K562 (cell line): ENCODE measurements around the gene GALNT18. TPM values are rescaled to one million over a fixed set of nuclear protein-coding genes. Genes with fewer than 3 reads are reported as not detected.

Source experiments
- ATAC-seq: fragments of 200-7000 bp; cut with Tn5 transposase; 3 replicates; pipeline ENCODE4 v1.9.1; 2020; ENCODE audit warnings: moderate library complexity
- BruUV-seq: library from RNA; stranded (reverse); fragments of 400-500 nt; replicated peaks from 2 replicates; lab custom pipeline; 2021; lab: Mats Ljungman, UMichigan
- CTCF ChIA-PET: fragments of 300-600 bp; formaldehyde crosslinking; extraction: SDS; loops from one replicate; lab custom pipeline; 2021; ENCODE audit warnings: low intra/inter-chr PET ratio; lab: Yijun Ruan, JAX
- POLR2A ChIA-PET: fragments of 300-600, 350-650 bp; sonication (Branson Sonifier 250); formaldehyde crosslinking; extraction: SDS; loops from one replicate; lab custom pipeline; 2021; ENCODE audit warnings: antibody characterized with exemption, inconsistent platforms; lab: Yijun Ruan, JAX
- DNase-seq, 4 experiments: peaks; one replicate each; pipeline versions ENCODE4 v3.0.0 to v3.0.0-alpha.2; 2011 to 2018; ENCODE audit warnings: low spot score in 3 of 4, mixed read lengths in 3 of 4; ENCODE audit errors: extremely low read depth in 1 of 4
- FAIRE-seq: peaks from 2 replicates; lab custom pipeline; 2011; peaks lifted over from hg19 to GRCh38; lab: Jason Lieb, UNC
- H2AFZ ChIP-seq: 2 replicates; pipeline ENCODE4 v1.6.0; 2011; ENCODE audit warnings: low read depth, low read length, control low read depth, inconsistent platforms
- H3K27ac ChIP-seq: fragments of 200-600 bp; 3 replicates; pipeline ENCODE4 v1.8.0; 2011; ENCODE audit warnings: low read depth, mild to moderate bottlenecking, control low read depth, inconsistent platforms, low read length, moderate library complexity, mixed read lengths; ENCODE audit errors: extremely low read depth
- H3K27me3 ChIP-seq, 2 experiments: fragments of 300-600 bp in 1 of 2; 2 replicates in 1 of 2; 3 replicates in 1 of 2; pipeline versions ENCODE4 v1.6.0 to v1.8.0; 2011; ENCODE audit warnings: inconsistent platforms in 2 of 2, low read length in 2 of 2, mild to moderate bottlenecking in 1 of 2, mixed read lengths in 1 of 2, moderate library complexity in 1 of 2; ENCODE audit not compliant: control insufficient read depth in 2 of 2, insufficient read depth in 2 of 2
- H3K36me3 ChIP-seq: fragments of 300-600 bp; 3 replicates; pipeline ENCODE4 v1.8.0; 2011; ENCODE audit warnings: mild to moderate bottlenecking, low read length, inconsistent platforms; ENCODE audit not compliant: control insufficient read depth, insufficient read depth
- H3K4me1 ChIP-seq, 2 experiments: fragments of 200-600 bp in 1 of 2; replicated peaks in 1 of 2; 2 replicates in 1 of 2; 3 replicates in 1 of 2; pipeline versions ENCODE4 v1.5.1 to v1.8.0; 2011; ENCODE audit warnings: inconsistent platforms in 2 of 2, low read length in 2 of 2, mild to moderate bottlenecking in 1 of 2, mixed read lengths in 1 of 2, moderate library complexity in 1 of 2; ENCODE audit not compliant: control insufficient read depth in 2 of 2, insufficient read depth in 2 of 2
- H3K4me2 ChIP-seq: 2 replicates; pipeline ENCODE4 v1.6.1; 2011; ENCODE audit warnings: low read length, control low read depth, inconsistent platforms, mixed read lengths; ENCODE audit not compliant: insufficient read depth
- H3K4me3 ChIP-seq: fragments of 200-600 bp; sonication (generic), shearing (Covaris generic); 2 replicates; pipeline ENCODE4 v1.5.1; 2016; ENCODE audit warnings: control low read depth, inconsistent platforms
- H3K79me2 ChIP-seq: fragments of 200-600 bp; 3 replicates; pipeline ENCODE4 v1.8.0; 2011; ENCODE audit warnings: low read length, inconsistent platforms; ENCODE audit not compliant: control insufficient read depth, insufficient read depth
- H3K9ac ChIP-seq, 2 experiments: 2 replicates each; pipeline versions ENCODE4 v1.6.0 to v1.6.1; 2011; ENCODE audit warnings: low read depth in 2 of 2, low read length in 2 of 2, control low read depth in 1 of 2, inconsistent platforms in 1 of 2, mild to moderate bottlenecking in 1 of 2, mixed read lengths in 1 of 2; ENCODE audit not compliant: insufficient read depth in 1 of 2
- H3K9me1 ChIP-seq: one replicate; pipeline ENCODE4 v1.6.0; 2011; ENCODE audit warnings: inconsistent platforms, mild to moderate bottlenecking, low read length, moderate library complexity; ENCODE audit not compliant: control insufficient read depth, insufficient read depth
- H3K9me3 ChIP-seq: replicated peaks from 2 replicates; pipeline ENCODE4 v1.5.1; 2011; ENCODE audit warnings: low read depth, low read length, inconsistent platforms; ENCODE audit not compliant: control insufficient read depth, insufficient read depth
- H4K20me1 ChIP-seq: replicated peaks from 2 replicates; pipeline ENCODE4 v1.6.1; 2011; ENCODE audit warnings: low read length, inconsistent platforms, mixed read lengths; ENCODE audit not compliant: control insufficient read depth, insufficient read depth
- E2F5 ChIP-seq: sonication (generic); formaldehyde crosslinking; IDR thresholded peaks from 2 replicates; pipeline ENCODE4 v1.8.0; 2022; ENCODE audit warnings: mild to moderate bottlenecking, missing genetic modification reagents
- FOXA3 ChIP-seq, 2 experiments: fragments of 450-650 bp in 1 of 2; sonication (generic) in 1 of 2; formaldehyde crosslinking; IDR thresholded peaks in 1 of 2; conservative IDR thresholded peaks in 1 of 2; 2 replicates each; pipeline versions ENCODE4 v1.4.0 to v1.8.0; 2020 to 2022; ENCODE audit warnings: mild to moderate bottlenecking in 2 of 2, missing genetic modification reagents in 1 of 2
- FOXM1 ChIP-seq, 2 experiments: fragments of 450-650 bp in 1 of 2; sonication (generic) in 1 of 2; formaldehyde crosslinking in 1 of 2; IDR thresholded peaks; 2 replicates each; pipeline versions ENCODE4 v1.6.1 to v1.9.0; 2017 to 2022; ENCODE audit warnings: low read depth in 2 of 2, mild to moderate bottlenecking in 2 of 2, missing genetic modification reagents in 1 of 2, moderate library complexity in 1 of 2
- HDGF ChIP-seq: fragments of 450-650 bp; IDR thresholded peaks from 2 replicates; pipeline ENCODE4 v1.6.1; 2016
- HES1 ChIP-seq: fragments of 450-650 bp; IDR thresholded peaks from 2 replicates; pipeline ENCODE4 v1.6.1; 2016; ENCODE audit warnings: low read depth, mild to moderate bottlenecking, moderate library complexity
- HNRNPLL ChIP-seq: fragments of 200-400 bp; formaldehyde crosslinking; IDR thresholded peaks from 2 replicates; pipeline ENCODE4 v1.6.1; 2017; ENCODE audit warnings: low read length, low read depth, mild to moderate bottlenecking; ENCODE audit not compliant: poor library complexity, severe bottlenecking
- HOXB6 ChIP-seq: fragments of 250-450 bp; sonication (Bioruptor Pico); IDR thresholded peaks from 2 replicates; pipeline ENCODE4 v1.5.1; 2022; ENCODE audit warnings: mild to moderate bottlenecking, borderline replicate concordance
- KAT7 ChIP-seq: sonication (generic); formaldehyde crosslinking; IDR thresholded peaks from 2 replicates; pipeline ENCODE4 v1.8.0; 2022; ENCODE audit warnings: missing genetic modification reagents, mild to moderate bottlenecking, borderline replicate concordance
- RAD21 ChIP-seq, 2 experiments: fragments of 250-450 bp in 1 of 2; fragments of 450-650 bp in 1 of 2; sonication (Bioruptor Pico) in 1 of 2; formaldehyde crosslinking in 1 of 2; IDR thresholded peaks in 1 of 2; conservative IDR thresholded peaks in 1 of 2; 2 replicates each; pipeline versions ENCODE4 v1.4.0 to v1.8.0; 2020 to 2022; ENCODE audit warnings: mild to moderate bottlenecking in 2 of 2, moderate library complexity in 1 of 2
- TBP ChIP-seq: optimal IDR thresholded peaks from 2 replicates; pipeline ENCODE3; 2011; ENCODE audit warnings: low read depth, low read length, improper control_type of control experiment
- TCF7 ChIP-seq: sonication (generic); IDR thresholded peaks from 2 replicates; pipeline ENCODE4 v1.6.1; 2016; ENCODE audit warnings: antibody characterized with exemption, borderline replicate concordance
- ZBTB12 ChIP-seq: fragments of 250-450 bp; sonication (Bioruptor Pico); IDR thresholded peaks from 2 replicates; pipeline ENCODE4 v1.4.0; 2020
- ZNF354B ChIP-seq: fragments of 250-450 bp; sonication (Bioruptor Pico); IDR thresholded peaks from 2 replicates; pipeline ENCODE4 v1.4.0; 2020
- WGBS: fragments of 100-300 bp; shearing (Covaris generic); methylation state at CpG from one replicate; pipeline ENCODE4 v1.1.6; 2016; ENCODE audit warnings: low coverage, mixed read lengths; ENCODE audit not compliant: insufficient coverage; ENCODE audit errors: missing lambda C conversion rate; 5-methylcytosine and 5-hydroxymethylcytosine counted together
- in situ Hi-C: fragments of 300-500 bp; cut with MboI; formaldehyde crosslinking; loops from 4 replicates; pipeline ENCODE4 v1.15.0; 2018; ENCODE audit warnings: inconsistent platforms, mixed read lengths
- intact Hi-C: fragments of 100-400 bp; cut with micrococcal nuclease; formaldehyde crosslinking; loops from 2 replicates; pipeline ENCODE4 v1.14.2; 2022
- polyA plus RNA-seq, 8 experiments: library from polyadenylated mRNA; depleted of rRNA in 4 of 8; stranded (reverse) in 5 of 8; unstranded in 3 of 8; fragments of >200 nt; fragmentation: Nextera tagmentation in 2 of 8; fragmentation: Illumina TruSeq in 1 of 8; extraction: Ambion mirVana in 2 of 8; extraction: Trizol in 1 of 8; gene quantifications; 2 replicates each; pipeline versions ENCODE4 v1.2.1 to v1.2.3, GENCODE V29; 2011 to 2014; ENCODE audit warnings: inconsistent platforms in 1 of 8, missing spikeins in 1 of 8
- total RNA-seq, 7 experiments: library from RNA; depleted of rRNA in 6 of 7; stranded (reverse); fragments of >200 nt in 6 of 7; fragmentation: Illumina TruSeq in 2 of 7; extraction: Trizol in 2 of 7; gene quantifications; 2 replicates each; pipeline versions ENCODE4 v1.2.1 to v1.2.3, GENCODE V29; 2011 to 2021; ENCODE audit warnings: low replicate concordance in 1 of 7
- TF ChIP-seq, protein P1 (sequence below): fragments of 250-450 bp; sonication (Bioruptor Pico); IDR thresholded peaks from 2 replicates; pipeline ENCODE4 v1.8.0; 2022; ENCODE audit warnings: moderate library complexity, mild to moderate bottlenecking, inconsistent platforms

GALNT18 gene
- total and polyA plus RNA-seq, 9 of the 15 experiments (the other 6 are each of a cell fraction or from before 2014, with no cell fraction given): not detected

- Histone ChIP-seq H3K4me1 (no peaks in the 10 kb centered on the region), H3K4me2 (no peak overlapping the region), H4K20me1 (no peaks in the 10 kb centered on the region), H3K4me3 (no peak overlapping the region), H3K9me3 (no peaks in the 10 kb centered on the region), H3K79me2 (no peaks in the 10 kb centered on the region), H3K9ac (no peak overlapping the region), H3K9me1 (no peaks in the 10 kb centered on the region), H3K27me3 (peaks cover 0 to 4% of the 10 kb centered on the region in 2 experiments; a peak in 1 of 5 replicates), H2AFZ (no peak overlapping the region), H3K36me3 (no peaks in the 10 kb centered on the region), H3K27ac (no peak overlapping the region)
- DNase-seq (no peak), ATAC-seq (no peak), FAIRE-seq (no peak)
- BruUV-seq: no TSS peak
- intact Hi-C loops (loop anchor here (10.0 kb wide), 1 partner anchor 469 kb away; no protein-coding TSS in a partner anchor), in situ Hi-C loops (loop anchor here (25.0 kb wide), 1 partner anchor 476 kb away; no protein-coding TSS in a partner anchor)
- 0% methylated on average over 8 of the region's 8 CpGs for WGBS
- ChIA-PET POLR2A (no interaction called here), CTCF (no interaction called here)
- TF ChIP-seq, protein P1, sequence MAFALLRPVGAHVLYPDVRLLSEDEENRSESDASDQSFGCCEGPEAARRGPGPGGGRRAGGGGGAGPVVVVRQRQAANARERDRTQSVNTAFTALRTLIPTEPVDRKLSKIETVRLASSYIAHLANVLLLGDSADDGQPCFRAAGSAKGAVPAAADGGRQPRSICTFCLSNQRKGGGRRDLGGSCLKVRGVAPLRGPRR (CRISPR knock-in tag): no peak
- TF ChIP-seq TCF7 (no peak), TBP (no peak), FOXA3 (CRISPR knock-in tag; conservative IDR thresholded peaks at IDR 0.05 in 1 of 2, IDR thresholded peaks at IDR 0.05 in 1 of 2) (no peak), HES1 (no peak), ZBTB12 (CRISPR knock-in tag) (no peak), HDGF (no peak), E2F5 (CRISPR knock-in tag) (no peak), KAT7 (CRISPR knock-in tag) (no peak), HOXB6 (CRISPR knock-in tag) (no peak), RAD21 (CRISPR knock-in tag; conservative IDR thresholded peaks at IDR 0.05 in 1 of 2, IDR thresholded peaks at IDR 0.05 in 1 of 2) (no peak), FOXM1 (IDR thresholded peaks at IDR 0.05; ENCODE audit: low read depth) (no peak), FOXM1 (CRISPR knock-in tag; IDR thresholded peaks at IDR 0.05; ENCODE audit: low read depth) (no peak), ZNF354B (CRISPR knock-in tag) (no peak), HNRNPLL (no peak)
These were observed 358.4 kb downstream of the GALNT18 start for GRCh38 chr11:11263238-11264005.
